Neural progenitor cell (in vitro differentiated cells): ENCODE measurements around the gene PANK2.

Experiments used
- CTCF ChIP-seq: fragments of 200-600 bp; sonication (generic); IDR thresholded peaks from 2 replicates; pipeline ENCODE4 v1.5.1; 2017; ENCODE audit warnings: antibody characterized with exemption, mild to moderate bottlenecking
- EZH2 ChIP-seq: fragments of 200-600 bp; sonication (generic); IDR thresholded peaks from 2 replicates; pipeline ENCODE4 v1.6.1; 2017; ENCODE audit warnings: antibody characterized with exemption, mild to moderate bottlenecking, moderate library complexity
- EZH2phosphoT487 ChIP-seq: fragments of 200-600 bp; sonication (generic); IDR thresholded peaks from 2 replicates; pipeline ENCODE4 v1.6.1; 2017; ENCODE audit warnings: antibody characterized with exemption

- TF ChIP-seq CTCF: no peak
- TF ChIP-seq EZH2: no peak
- TF ChIP-seq EZH2phosphoT487: no peak
Measured at GRCh38 chr20:3972161-3972560, 83.0 kb downstream of the PANK2 start.
